ENCODE measurements around the gene ZRANB3. TPM values are rescaled to one million over a fixed set of nuclear protein-coding genes. Genes with fewer than 3 reads are reported as not detected.
"Not testable (repeated sequence)": the region's sequence is repeated elsewhere in the genome, so short reads cannot be mapped to it uniquely, and the experiment has no call there.

The ZRANB3 gene
- total and polyA plus RNA-seq, 3 experiments from 2014 or later: 2.5 to 10.3 (median 9.1) TPM

- peaks cover 7 to 59% (median 15%) of the 10 kb centered on the region in 5 donors for H3K9me3 Mint-ChIP-seq
- H3K36me3 Mint-ChIP-seq: peaks cover 6 to 63% (median 16%) of the 10 kb centered on the region in 3 donors
- no peaks in the 10 kb centered on the region for H3K4me1 Mint-ChIP-seq
- H3K36me3 ChIP-seq (ENCODE audit: insufficient read depth, low read length): no peaks in the 10 kb centered on the region
- no peaks in the 10 kb centered on the region for H3K27me3 Mint-ChIP-seq
- H3K9me3 ChIP-seq (ENCODE audit: low read length): no peaks in the 10 kb centered on the region
- no peak overlapping the region for H3K27ac ChIP-seq (ENCODE audit: low read depth, low read length)
- H3K27me3 ChIP-seq (ENCODE audit: insufficient read depth, low read length, poor library complexity, severe bottlenecking): no peaks in the 10 kb centered on the region
- H3K4me3 ChIP-seq (ENCODE audit: low read length): no peak overlapping the region
- POLR2A ChIA-PET: no interaction called here
- H3K27ac Mint-ChIP-seq: no peak overlapping the region
- no peak for DNase-seq
- H3K4me1 ChIP-seq (ENCODE audit: insufficient read depth, low read length): no peaks in the 10 kb centered on the region
- H3K4me3 Mint-ChIP-seq: no peak overlapping the region
- CTCF ChIA-PET: no interaction called here
Measured at GRCh38 chr2:135373702-135374101, 157.3 kb downstream of the ZRANB3 start.

GRCh38 chr2:135349941-135350340, 181.1 kb downstream of the ZRANB3 start:
- no peak overlapping the region for H3K27ac Mint-ChIP-seq
- no peaks in the 10 kb centered on the region for H3K9me3 ChIP-seq (ENCODE audit: low read length)
- no peak overlapping the region for H3K27ac ChIP-seq (ENCODE audit: low read depth, low read length)
- no peak overlapping the region for H3K4me3 Mint-ChIP-seq
- no peaks in the 10 kb centered on the region for H3K4me1 ChIP-seq (ENCODE audit: insufficient read depth, low read length)
- ChIA-PET CTCF (no interaction called here), POLR2A (no interaction called here)
- no peaks in the 10 kb centered on the region for H3K27me3 ChIP-seq (ENCODE audit: insufficient read depth, low read length, poor library complexity, severe bottlenecking)
- H3K9me3 Mint-ChIP-seq: peaks cover 15 to 44% (median 30%) of the 10 kb centered on the region in 5 donors
- no peaks in the 10 kb centered on the region for H3K27me3 Mint-ChIP-seq
- H3K4me3 ChIP-seq (ENCODE audit: low read length): no peak overlapping the region
- H3K36me3 ChIP-seq (ENCODE audit: insufficient read depth, low read length): peaks cover 4% of the 10 kb centered on the region
- H3K4me1 Mint-ChIP-seq: no peaks in the 10 kb centered on the region
- peaks cover 15 to 36% (median 28%) of the 10 kb centered on the region in 3 donors for H3K36me3 Mint-ChIP-seq
- DNase-seq: no peak

DNA sequence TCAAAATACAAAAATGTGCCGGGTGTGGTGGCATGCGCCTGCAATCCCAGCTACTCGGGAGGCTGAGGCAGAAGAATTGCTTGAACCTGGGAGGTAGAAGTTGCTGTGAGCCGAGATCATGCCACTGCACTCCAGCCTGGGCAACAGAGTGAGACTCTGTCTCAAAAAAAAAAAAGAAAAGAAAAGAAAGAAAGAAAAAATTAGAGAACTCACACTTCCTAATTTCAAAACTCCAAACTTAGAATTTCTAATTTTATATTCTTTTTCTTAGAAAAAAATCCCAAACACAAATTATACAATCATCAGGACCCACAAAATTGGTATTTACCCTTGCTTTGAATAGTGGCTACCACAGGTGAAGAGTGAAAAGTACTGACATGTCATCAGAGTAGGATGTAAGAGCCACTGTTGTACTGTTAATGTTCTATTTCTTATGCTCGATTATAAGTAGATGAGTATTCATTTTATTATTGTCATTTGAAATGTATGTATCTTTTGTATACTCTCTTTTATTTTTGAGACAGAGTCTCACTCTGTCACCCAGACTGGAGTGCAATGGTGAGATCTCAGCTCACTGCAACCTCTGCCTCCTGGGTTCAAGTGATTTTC, 182.8 kb downstream of the ZRANB3 start:
- H3K4me3 Mint-ChIP-seq; H3K27ac Mint-ChIP-seq; H3K27me3 ChIP-seq (ENCODE audit: insufficient read depth, low read length, poor library complexity, severe bottlenecking); DNase-seq; H3K9me3 ChIP-seq (ENCODE audit: low read length); H3K4me1 ChIP-seq (ENCODE audit: insufficient read depth, low read length); H3K4me3 ChIP-seq (ENCODE audit: low read length); H3K4me1 Mint-ChIP-seq; H3K27ac ChIP-seq (ENCODE audit: low read depth, low read length); POLR2A ChIA-PET; H3K27me3 Mint-ChIP-seq; H3K36me3 ChIP-seq (ENCODE audit: insufficient read depth, low read length); CTCF ChIA-PET: not testable (repeated sequence)
- Mint-ChIP-seq H3K36me3 (peaks cover 15 to 50% (median 31%) of the 10 kb centered on the region in 3 donors), H3K9me3 (peaks cover 15 to 55% (median 31%) of the 10 kb centered on the region in 5 donors)

DNA sequence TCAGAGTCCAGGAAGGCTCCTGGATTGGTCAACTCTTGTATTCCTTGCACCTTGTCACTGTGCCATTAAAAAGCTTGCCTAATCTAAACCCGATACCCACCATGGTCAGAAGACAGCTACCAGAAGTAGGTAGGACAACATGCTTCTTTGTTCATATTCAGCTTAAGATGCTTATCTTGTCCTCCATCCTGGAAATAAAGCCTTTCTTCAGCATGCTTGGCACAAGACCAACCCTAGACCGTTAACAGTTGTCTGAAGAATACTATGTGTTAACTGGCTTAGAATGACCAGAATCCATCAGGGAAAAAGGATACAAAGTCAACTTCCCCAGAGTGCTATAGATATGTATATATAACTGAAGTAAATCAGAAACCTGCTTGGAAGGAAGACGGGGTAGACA, 193.9 kb downstream of the ZRANB3 start:
- Histone ChIP-seq H3K36me3 (ENCODE audit: insufficient read depth, low read length) (no peaks in the 10 kb centered on the region), H3K9me3 (ENCODE audit: low read length) (no peaks in the 10 kb centered on the region), H3K27me3 (ENCODE audit: insufficient read depth, low read length, poor library complexity, severe bottlenecking) (no peaks in the 10 kb centered on the region), H3K4me3 (ENCODE audit: low read length) (no peak overlapping the region), H3K27ac (ENCODE audit: low read depth, low read length) (no peak overlapping the region), H3K4me1 (ENCODE audit: insufficient read depth, low read length) (no peaks in the 10 kb centered on the region)
- H3K27me3 Mint-ChIP-seq: no peaks in the 10 kb centered on the region
- CTCF ChIA-PET: no interaction called here
- DNase-seq: no peak
- POLR2A ChIA-PET: no interaction called here
- H3K4me1 Mint-ChIP-seq: no peaks in the 10 kb centered on the region
- peaks cover 11 to 36% (median 12%) of the 10 kb centered on the region in 5 donors for H3K9me3 Mint-ChIP-seq
- no peak overlapping the region for H3K4me3 Mint-ChIP-seq
- H3K27ac Mint-ChIP-seq: no peak overlapping the region
- H3K36me3 Mint-ChIP-seq: peaks cover 8 to 55% (median 11%) of the 10 kb centered on the region in 3 donors

DNA sequence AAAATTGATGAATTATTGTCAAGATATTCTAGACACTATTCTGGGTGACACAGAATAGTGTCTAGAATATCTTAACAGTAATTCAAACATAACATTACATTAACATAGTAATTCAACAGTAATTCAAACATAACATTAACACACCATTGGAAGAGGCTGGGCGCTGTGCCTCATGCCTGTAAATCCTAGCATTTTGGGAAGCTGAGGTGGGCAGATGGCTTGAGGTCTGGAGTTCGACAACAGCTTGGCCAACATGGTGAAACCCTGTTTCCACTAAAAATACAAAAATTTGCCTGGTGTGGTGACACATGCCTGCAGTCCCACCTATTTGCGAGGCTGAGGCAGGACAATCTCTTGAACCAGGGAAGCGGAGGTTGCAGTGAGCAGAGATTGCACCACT, 195.8 kb downstream of the ZRANB3 start:
- no peak for DNase-seq
- no peaks in the 10 kb centered on the region for H3K36me3 ChIP-seq (ENCODE audit: insufficient read depth, low read length)
- no peaks in the 10 kb centered on the region for H3K27me3 ChIP-seq (ENCODE audit: insufficient read depth, low read length, poor library complexity, severe bottlenecking)
- H3K4me3 Mint-ChIP-seq: no peak overlapping the region
- peaks cover 16 to 41% (median 22%) of the 10 kb centered on the region in 5 donors for H3K9me3 Mint-ChIP-seq
- ChIA-PET POLR2A (no interaction called here), CTCF (no interaction called here)
- no peaks in the 10 kb centered on the region for H3K4me1 Mint-ChIP-seq
- H3K4me3 ChIP-seq (ENCODE audit: low read length): no peak overlapping the region
- no peaks in the 10 kb centered on the region for H3K9me3 ChIP-seq (ENCODE audit: low read length)
- no peak overlapping the region for H3K27ac ChIP-seq (ENCODE audit: low read depth, low read length)
- H3K4me1 ChIP-seq (ENCODE audit: insufficient read depth, low read length): no peaks in the 10 kb centered on the region
- no peak overlapping the region for H3K27ac Mint-ChIP-seq
- peaks cover 6 to 57% (median 7%) of the 10 kb centered on the region in 3 donors for H3K36me3 Mint-ChIP-seq
- no peaks in the 10 kb centered on the region for H3K27me3 Mint-ChIP-seq

DNA sequence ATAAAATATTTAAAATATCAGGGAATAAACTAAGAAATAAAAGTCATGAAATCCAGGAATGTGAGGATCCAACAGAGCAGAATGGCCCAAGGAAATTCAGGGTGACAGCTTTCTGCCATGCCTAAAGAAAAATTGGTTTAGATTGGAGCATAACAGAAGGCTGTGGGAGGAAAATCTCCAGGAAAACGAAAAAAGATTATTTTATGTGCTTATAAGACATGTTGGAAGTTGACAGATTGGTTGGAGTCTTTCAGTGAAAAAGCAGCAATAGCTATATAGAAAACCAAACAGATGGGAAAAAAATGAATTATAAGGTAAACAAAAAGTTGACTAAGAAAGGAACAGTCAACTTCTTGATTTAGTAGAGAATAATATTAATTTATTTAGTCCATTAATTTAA, 203.9 kb downstream of the ZRANB3 start:
- H3K4me1 Mint-ChIP-seq: no peaks in the 10 kb centered on the region
- H3K4me1 ChIP-seq (ENCODE audit: insufficient read depth, low read length): no peaks in the 10 kb centered on the region
- peaks cover 13 to 55% (median 44%) of the 10 kb centered on the region in 5 donors for H3K9me3 Mint-ChIP-seq
- no peaks in the 10 kb centered on the region for H3K9me3 ChIP-seq (ENCODE audit: low read length)
- no peak overlapping the region for H3K4me3 ChIP-seq (ENCODE audit: low read length)
- no peaks in the 10 kb centered on the region for H3K36me3 ChIP-seq (ENCODE audit: insufficient read depth, low read length)
- H3K27ac Mint-ChIP-seq: no peak overlapping the region
- H3K27ac ChIP-seq (ENCODE audit: low read depth, low read length): no peak overlapping the region
- peaks cover 0 to 24% (median 5%) of the 10 kb centered on the region in 3 donors for H3K36me3 Mint-ChIP-seq
- CTCF ChIA-PET: no interaction called here
- H3K27me3 ChIP-seq (ENCODE audit: insufficient read depth, low read length, poor library complexity, severe bottlenecking): no peaks in the 10 kb centered on the region
- DNase-seq: no peak
- no peak overlapping the region for H3K4me3 Mint-ChIP-seq
- POLR2A ChIA-PET: no interaction called here
- no peaks in the 10 kb centered on the region for H3K27me3 Mint-ChIP-seq

DNA sequence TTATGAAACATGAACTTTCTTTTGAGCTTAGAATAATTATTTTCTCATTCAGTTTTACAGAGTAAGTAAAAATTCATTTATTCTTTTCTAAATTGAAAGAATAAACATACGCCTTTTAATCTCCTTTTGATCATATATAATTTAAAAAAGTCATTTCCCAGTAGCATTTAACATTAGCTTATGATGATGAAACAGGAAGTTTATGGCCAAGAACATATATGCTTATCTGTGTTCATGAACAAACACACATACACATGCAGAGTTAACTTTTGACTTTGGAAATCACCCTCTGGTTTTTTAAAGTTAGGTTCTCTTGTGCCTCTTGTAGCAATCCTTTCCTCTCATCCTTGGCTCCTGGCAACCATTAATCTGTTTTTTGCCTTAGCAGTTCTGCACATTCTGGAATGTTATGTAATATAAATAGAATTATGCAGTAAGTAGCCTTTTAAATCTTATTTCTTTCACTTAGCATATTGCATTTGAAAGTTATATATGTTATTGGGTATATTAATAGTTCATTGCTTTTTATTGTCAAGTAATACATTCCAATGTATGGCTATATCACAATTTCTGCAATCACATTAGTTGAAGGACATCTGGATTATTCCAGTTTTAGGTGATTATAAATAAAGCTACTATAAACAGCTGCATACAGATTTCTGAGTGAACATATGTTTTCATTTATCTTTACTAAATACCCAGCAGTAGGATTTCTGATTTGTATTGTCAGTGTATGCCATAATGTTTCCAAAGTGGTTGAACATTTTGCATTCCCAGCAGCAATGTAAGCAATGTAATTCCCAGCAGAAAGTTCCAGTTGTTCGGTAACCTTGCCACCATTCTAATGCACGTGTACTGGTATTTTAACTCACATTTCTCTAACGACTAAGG, 210.3 kb downstream of the ZRANB3 start:
- Mint-ChIP-seq H3K27ac (no peak overlapping the region), H3K27me3 (no peaks in the 10 kb centered on the region), H3K4me1 (no peaks in the 10 kb centered on the region), H3K36me3 (peaks cover 0 to 5% (median 2%) of the 10 kb centered on the region in 3 donors), H3K4me3 (no peak overlapping the region), H3K9me3 (peaks cover 0 to 17% (median 7%) of the 10 kb centered on the region in 5 donors)
- Histone ChIP-seq H3K27me3 (ENCODE audit: insufficient read depth, low read length, poor library complexity, severe bottlenecking) (no peaks in the 10 kb centered on the region), H3K9me3 (ENCODE audit: low read length) (no peaks in the 10 kb centered on the region), H3K4me3 (ENCODE audit: low read length) (no peak overlapping the region), H3K36me3 (ENCODE audit: insufficient read depth, low read length) (no peaks in the 10 kb centered on the region), H3K4me1 (ENCODE audit: insufficient read depth, low read length) (no peaks in the 10 kb centered on the region), H3K27ac (ENCODE audit: low read depth, low read length) (no peak overlapping the region)
- DNase-seq: no peak
- ChIA-PET POLR2A (no interaction called here), CTCF (no interaction called here)

DNA sequence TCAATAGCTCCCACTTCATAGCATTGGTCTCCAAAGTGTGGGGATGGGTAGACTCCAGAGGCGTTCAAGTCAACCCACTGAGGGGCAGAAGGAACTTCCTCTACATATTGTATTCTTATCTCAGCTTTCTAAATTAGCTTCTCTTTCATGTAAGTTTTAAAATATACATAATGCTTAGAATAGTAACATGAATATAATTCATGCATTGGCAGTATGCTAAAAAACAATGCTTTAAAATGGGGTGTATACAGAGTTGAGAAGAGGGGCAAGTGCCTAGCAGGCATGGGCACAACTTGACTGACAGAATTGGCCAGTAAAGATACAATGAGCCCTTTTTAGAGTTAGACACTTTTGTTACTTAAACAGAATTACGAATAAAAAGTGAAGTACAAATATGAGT, 212.2 kb downstream of the ZRANB3 start:
- CTCF ChIA-PET: no interaction called here
- peaks cover 0 to 9% (median 4%) of the 10 kb centered on the region in 5 donors for H3K9me3 Mint-ChIP-seq
- no peak overlapping the region for H3K27ac Mint-ChIP-seq
- POLR2A ChIA-PET: no interaction called here
- Histone ChIP-seq H3K36me3 (ENCODE audit: insufficient read depth, low read length) (no peaks in the 10 kb centered on the region), H3K27ac (ENCODE audit: low read depth, low read length) (no peak overlapping the region), H3K4me3 (ENCODE audit: low read length) (no peak overlapping the region), H3K27me3 (ENCODE audit: insufficient read depth, low read length, poor library complexity, severe bottlenecking) (no peaks in the 10 kb centered on the region), H3K9me3 (ENCODE audit: low read length) (no peaks in the 10 kb centered on the region), H3K4me1 (ENCODE audit: insufficient read depth, low read length) (no peaks in the 10 kb centered on the region)
- H3K36me3 Mint-ChIP-seq: peaks cover 1 to 5% (median 5%) of the 10 kb centered on the region in 3 donors
- H3K4me3 Mint-ChIP-seq: no peak overlapping the region
- no peaks in the 10 kb centered on the region for H3K4me1 Mint-ChIP-seq
- H3K27me3 Mint-ChIP-seq: no peaks in the 10 kb centered on the region
- DNase-seq: no peak

Measured in CD8-positive, alpha-beta memory T cell (primary cell).